Naive thymus-derived CD4-positive, alpha-beta T cell (primary cell): ENCODE data around the gene CLRN3. TPM values are rescaled to one million over a fixed set of nuclear protein-coding genes. Genes with fewer than 3 reads are reported as not detected.

Experiments used
- ATAC-seq: fragments of 150-1000 bp; cut with Tn5 transposase; 2 replicates; pipeline ENCODE4 v1.10.0; 2021; ENCODE audit warnings: mild to moderate bottlenecking, moderate library complexity
- CTCF ChIA-PET: fragments of 350-600 bp; sonication (Branson Sonifier 250); formaldehyde crosslinking; loops from one replicate; lab custom pipeline; 2021; ENCODE audit warnings: antibody characterized with exemption; lab: Charles Lee
- POLR2A ChIA-PET: fragments of 350-600 bp; sonication (Branson Sonifier 250); formaldehyde crosslinking; loops from one replicate; lab custom pipeline; 2021; ENCODE audit warnings: antibody characterized with exemption, inconsistent platforms; lab: Charles Lee
- DNase-seq, 9 donors: peaks; one replicate each; pipeline versions ENCODE4 v3.0.0 to v3.0.0-alpha.2; 2020 to 2022; ENCODE audit warnings: mixed read lengths in 1 of 9
- H3K27ac ChIP-seq: one replicate; pipeline ENCODE4 v1.7.0; 2013; ENCODE audit warnings: mild to moderate bottlenecking, low read depth, low read length, moderate library complexity
- H3K27me3 ChIP-seq, 2 donors: one replicate each; pipeline ENCODE4 v1.7.0; 2013; ENCODE audit warnings: low read length in 2 of 2, mild to moderate bottlenecking in 2 of 2, moderate library complexity in 2 of 2; ENCODE audit not compliant: control insufficient read depth in 2 of 2, insufficient read depth in 2 of 2
- H3K36me3 ChIP-seq, 3 experiments: 1 replicate in 2 of 3; 2 replicates in 1 of 3; pipeline ENCODE4 v1.7.0; 2013; ENCODE audit warnings: low read length in 3 of 3, mild to moderate bottlenecking in 3 of 3, moderate library complexity in 1 of 3; ENCODE audit not compliant: insufficient read depth in 3 of 3, control insufficient read depth in 2 of 3
- H3K4me1 ChIP-seq, 2 donors: one replicate each; pipeline ENCODE4 v1.7.0; 2013; ENCODE audit warnings: low read length in 2 of 2, mild to moderate bottlenecking in 2 of 2, moderate library complexity in 1 of 2; ENCODE audit not compliant: control insufficient read depth in 2 of 2, insufficient read depth in 2 of 2
- H3K4me3 ChIP-seq: 2 replicates; pipeline ENCODE4 v1.7.0; 2013; ENCODE audit warnings: mild to moderate bottlenecking, low read length
- H3K9me3 ChIP-seq, 3 experiments: 1 replicate in 2 of 3; 2 replicates in 1 of 3; pipeline ENCODE4 v1.7.0; 2013; ENCODE audit warnings: low read length in 3 of 3; ENCODE audit not compliant: control insufficient read depth in 2 of 3
- H3K27ac Mint-ChIP-seq, 9 donors: one replicate each; pipeline ENCODE4 v1.8.0; 2020 to 2022; ENCODE audit warnings: mixed read lengths in 9 of 9, mild to moderate bottlenecking in 8 of 9, moderate library complexity in 5 of 9, inconsistent platforms in 2 of 9
- H3K27me3 Mint-ChIP-seq, 5 donors: one replicate each; pipeline ENCODE4 v1.8.0; 2021 to 2022; ENCODE audit warnings: mixed read lengths in 5 of 5, mild to moderate bottlenecking in 1 of 5
- H3K36me3 Mint-ChIP-seq, 5 donors: one replicate each; pipeline ENCODE4 v1.8.0; 2020 to 2022; ENCODE audit warnings: mixed read lengths in 5 of 5, mild to moderate bottlenecking in 3 of 5, inconsistent platforms in 1 of 5
- H3K4me1 Mint-ChIP-seq, 7 donors: one replicate each; pipeline ENCODE4 v1.8.0; 2020 to 2022; ENCODE audit warnings: mixed read lengths in 7 of 7, mild to moderate bottlenecking in 3 of 7, inconsistent platforms in 1 of 7
- H3K4me3 Mint-ChIP-seq, 10 donors: one replicate each; pipeline ENCODE4 v1.8.0; 2020 to 2022; ENCODE audit warnings: mild to moderate bottlenecking in 10 of 10, mixed read lengths in 10 of 10, moderate library complexity in 6 of 10, inconsistent platforms in 2 of 10
- H3K9me3 Mint-ChIP-seq, 11 donors: one replicate each; pipeline ENCODE4 v1.8.0; 2020 to 2022; ENCODE audit warnings: mixed read lengths in 11 of 11, mild to moderate bottlenecking in 4 of 11, inconsistent platforms in 1 of 11, moderate library complexity in 1 of 11
- intact Hi-C, 2 donors: fragments of 100-400 bp; cut with micrococcal nuclease; formaldehyde crosslinking; loops; one replicate each; pipeline ENCODE4 v1.15.1; 2023
- polyA plus RNA-seq, 2 donors: library from polyadenylated mRNA; unstranded; fragments of 300-500 nt; fragmentation: Illumina TruSeq; gene quantifications; one replicate each; pipeline ENCODE4 v1.2.3, GENCODE V29; 2021
- total RNA-seq, 6 experiments: library from RNA in 5 of 6; stranded (reverse) in 5 of 6; gene quantifications; 1 replicate in 5 of 6; 2 replicates in 1 of 6; pipeline ENCODE4 v1.2.3 and lab custom pipeline; 2021 to 2026

The CLRN3 gene
- total and polyA plus RNA-seq, 7 experiments from 2014 or later = not detected

DNA sequence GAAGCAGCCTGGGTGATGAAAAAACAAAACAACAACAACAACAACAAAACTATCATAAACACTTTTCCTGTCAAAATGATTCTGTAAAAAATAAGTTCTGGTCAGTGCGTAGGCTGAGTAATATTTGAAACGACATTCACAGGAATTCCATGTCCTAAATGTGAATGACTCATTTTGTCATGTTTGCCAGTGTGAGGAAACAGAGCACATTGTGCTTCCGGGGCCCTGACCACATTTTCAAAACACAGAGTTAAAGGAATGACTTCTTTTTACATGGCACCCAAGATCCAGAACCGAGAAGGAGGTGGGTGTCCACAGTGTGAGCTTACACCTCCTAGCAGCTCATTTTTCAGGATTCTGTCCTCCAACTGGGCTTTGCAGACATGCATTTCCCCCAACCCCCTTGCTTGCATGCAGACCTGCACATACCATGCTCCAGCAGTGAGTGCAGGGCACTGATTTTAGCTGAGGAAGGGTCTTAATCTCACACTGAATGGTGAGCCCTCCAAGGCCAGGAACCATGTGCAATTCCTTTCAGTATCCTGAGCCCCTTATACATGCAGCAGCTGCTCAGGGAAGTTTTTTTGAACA is 3.0 kb downstream of the CLRN3 start:
- POLR2A ChIA-PET = no interaction called here
- H3K4me3 ChIP-seq = no peak overlapping the region
- no peaks in the 10 kb centered on the region for H3K36me3 ChIP-seq
- ATAC-seq (peak; percentile 61), DNase-seq (no peak)
- no peak overlapping the region for H3K27ac ChIP-seq
- Mint-ChIP-seq H3K27me3 (peaks cover 6 to 19% (median 8%) of the 10 kb centered on the region in 5 donors), H3K9me3 (no peaks in the 10 kb centered on the region), H3K4me1 (peaks cover 0 to 1% (median 0%) of the 10 kb centered on the region in 7 donors), H3K4me3 (no peak overlapping the region), H3K36me3 (no peaks in the 10 kb centered on the region), H3K27ac (no peak overlapping the region)
- intact Hi-C loops = no loop called here
- no peaks in the 10 kb centered on the region for H3K9me3 ChIP-seq
- H3K27me3 ChIP-seq = no peaks in the 10 kb centered on the region
- CTCF ChIA-PET = no interaction called here
- no peaks in the 10 kb centered on the region for H3K4me1 ChIP-seq

DNA sequence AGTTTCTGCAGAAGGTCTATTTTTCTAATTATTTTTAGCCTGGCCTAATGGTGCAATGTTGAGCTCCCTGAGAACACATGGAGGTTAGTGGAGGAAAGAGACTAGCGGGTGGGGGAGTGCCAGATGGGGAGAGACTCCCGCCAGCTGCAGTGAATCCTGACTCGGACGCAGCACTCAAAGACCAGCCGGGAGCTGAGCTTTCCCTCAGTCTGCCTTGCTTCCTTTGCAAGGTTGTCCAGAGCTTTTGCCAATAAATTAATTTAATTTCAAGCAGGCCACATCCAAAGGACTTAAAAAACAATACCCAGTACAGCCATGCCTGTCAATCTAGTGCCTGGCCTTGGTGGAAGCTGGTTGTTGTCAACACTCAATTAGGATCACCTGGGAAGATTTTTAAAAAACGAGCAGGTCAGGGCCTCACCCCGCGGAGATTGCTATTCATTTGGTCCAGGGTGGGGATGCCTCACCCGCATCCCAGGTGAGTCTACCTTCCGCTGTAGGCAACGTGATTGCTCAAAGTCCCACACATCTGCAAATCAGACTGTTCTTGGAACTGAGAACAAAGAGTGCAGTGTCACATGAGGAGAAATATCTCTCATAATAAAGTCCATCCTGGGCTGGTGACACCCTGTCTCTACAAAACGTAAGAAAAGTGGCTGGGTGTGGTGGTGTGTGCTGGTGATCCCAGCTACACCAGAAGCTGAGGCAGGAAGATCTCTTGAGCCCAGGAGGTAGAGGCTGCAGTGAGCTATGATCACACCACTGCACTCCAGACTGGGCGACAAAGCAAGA is 4.0 kb downstream of the CLRN3 start:
- peak overlapping the region in 1 of 9 donors; percentile 10 for H3K27ac Mint-ChIP-seq
- H3K36me3 Mint-ChIP-seq = no peaks in the 10 kb centered on the region
- H3K27me3 ChIP-seq = no peaks in the 10 kb centered on the region
- intact Hi-C loops = no loop called here
- no peaks in the 10 kb centered on the region for H3K4me1 Mint-ChIP-seq
- no peak overlapping the region for H3K27ac ChIP-seq
- H3K9me3 Mint-ChIP-seq = no peaks in the 10 kb centered on the region
- ATAC-seq (no peak), DNase-seq (no peak)
- no peak overlapping the region for H3K4me3 Mint-ChIP-seq
- CTCF ChIA-PET = no interaction called here
- H3K4me1 ChIP-seq = no peaks in the 10 kb centered on the region
- peaks cover under 1 to 13% (median 8%) of the 10 kb centered on the region in 5 donors for H3K27me3 Mint-ChIP-seq
- no peak overlapping the region for H3K4me3 ChIP-seq
- H3K9me3 ChIP-seq = no peaks in the 10 kb centered on the region
- POLR2A ChIA-PET = no interaction called here
- H3K36me3 ChIP-seq = no peaks in the 10 kb centered on the region

DNA sequence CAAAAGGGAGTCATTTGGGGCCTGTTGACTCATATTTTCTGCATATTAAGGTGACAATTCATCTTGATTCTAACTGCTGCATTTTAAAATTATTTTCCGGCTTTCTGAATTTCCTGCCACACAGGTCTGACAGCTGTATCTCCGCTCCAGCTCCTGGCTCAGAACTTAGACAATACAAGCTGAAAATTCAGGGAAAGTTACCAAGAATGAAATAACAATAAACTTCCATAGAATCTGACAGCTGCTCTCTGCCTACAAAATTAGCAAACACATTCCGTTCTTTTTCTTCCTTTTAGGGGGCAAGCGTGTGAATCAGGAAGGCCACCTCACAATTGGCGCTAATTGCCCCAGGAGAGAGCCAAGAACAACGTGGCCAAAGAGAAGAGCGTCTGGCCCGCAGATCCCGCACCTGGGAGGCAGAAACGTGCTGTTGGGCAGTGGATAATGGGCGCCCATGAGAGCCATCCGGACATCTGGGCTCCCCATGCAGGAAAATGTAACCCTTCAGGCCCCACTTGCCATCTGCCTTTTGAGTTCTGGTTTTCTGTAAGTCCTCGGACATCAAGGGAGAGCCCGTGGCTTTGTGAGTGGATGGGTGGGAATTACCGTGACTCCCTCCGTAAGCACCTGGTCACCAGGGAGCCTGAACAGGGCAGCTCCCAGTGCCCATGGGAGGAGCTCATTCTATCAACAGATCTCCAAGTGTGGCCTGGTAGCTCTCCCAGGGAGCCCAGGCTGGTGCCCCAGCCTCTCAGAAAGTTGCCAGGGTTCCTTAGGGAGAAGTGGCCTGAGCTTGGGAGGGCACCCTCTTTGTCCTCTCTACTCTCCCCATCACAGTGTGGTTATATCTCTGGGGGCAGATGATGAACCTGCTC is 5.0 kb downstream of the CLRN3 start:
- H3K27me3 ChIP-seq = no peaks in the 10 kb centered on the region
- H3K4me3 Mint-ChIP-seq = no peak overlapping the region
- intact Hi-C loops = no loop called here
- CTCF ChIA-PET = no interaction called here
- no peaks in the 10 kb centered on the region for H3K9me3 Mint-ChIP-seq
- no peak overlapping the region for H3K27ac Mint-ChIP-seq
- no peak for ATAC-seq
- no peak for DNase-seq
- no peaks in the 10 kb centered on the region for H3K4me1 ChIP-seq
- H3K4me3 ChIP-seq = no peak overlapping the region
- H3K4me1 Mint-ChIP-seq = peaks cover 0 to 4% (median 0%) of the 10 kb centered on the region in 7 donors
- POLR2A ChIA-PET = no interaction called here
- no peaks in the 10 kb centered on the region for H3K9me3 ChIP-seq
- H3K27ac ChIP-seq = no peak overlapping the region
- peaks cover 0 to 8% (median 6%) of the 10 kb centered on the region in 5 donors for H3K27me3 Mint-ChIP-seq
- no peaks in the 10 kb centered on the region for H3K36me3 Mint-ChIP-seq
- H3K36me3 ChIP-seq = no peaks in the 10 kb centered on the region

DNA sequence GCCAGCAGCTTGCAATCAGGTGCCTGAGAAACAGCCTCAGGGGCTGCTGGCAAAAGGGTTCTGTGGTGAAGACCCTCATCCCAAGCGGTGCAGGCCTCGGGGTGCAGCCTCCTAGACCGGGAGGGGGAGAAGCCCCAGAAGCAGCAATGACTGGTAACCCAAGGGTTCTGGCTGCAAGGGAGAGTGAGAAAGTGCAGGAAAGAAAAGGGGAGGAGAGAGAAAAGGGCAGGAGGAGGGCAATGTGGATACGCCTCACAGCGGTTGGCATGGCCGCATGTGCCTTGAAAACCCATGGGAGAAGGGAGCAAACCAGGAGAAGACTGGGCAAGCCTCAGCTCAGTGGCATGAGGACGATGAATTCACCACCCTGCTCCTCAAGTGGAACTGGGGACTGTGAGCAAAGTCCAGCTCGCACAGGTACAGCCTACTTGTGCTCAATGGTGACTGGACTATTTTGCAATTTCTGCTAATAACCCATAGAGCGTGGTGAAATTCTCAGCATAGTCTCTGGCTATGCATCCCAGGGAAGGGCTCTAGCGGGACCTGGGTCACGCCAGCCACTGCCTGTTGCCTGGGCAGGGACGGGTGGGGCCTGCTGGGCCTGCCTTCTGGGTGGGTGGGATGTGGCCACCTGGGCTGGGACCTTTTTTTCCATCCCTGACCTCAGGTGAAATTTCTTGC is 6.2 kb downstream of the CLRN3 start:
- intact Hi-C loops = no loop called here
- no peak overlapping the region for H3K27ac ChIP-seq
- no peaks in the 10 kb centered on the region for H3K9me3 Mint-ChIP-seq
- no peaks in the 10 kb centered on the region for H3K9me3 ChIP-seq
- H3K4me3 Mint-ChIP-seq = no peak overlapping the region
- H3K4me1 ChIP-seq = no peaks in the 10 kb centered on the region
- ChIA-PET POLR2A (no interaction called here), CTCF (no interaction called here)
- H3K4me3 ChIP-seq = no peak overlapping the region
- H3K27me3 ChIP-seq = no peaks in the 10 kb centered on the region
- H3K4me1 Mint-ChIP-seq = peaks cover 0 to 14% (median 3%) of the 10 kb centered on the region in 7 donors
- no peaks in the 10 kb centered on the region for H3K36me3 Mint-ChIP-seq
- ATAC-seq = no peak
- no peaks in the 10 kb centered on the region for H3K36me3 ChIP-seq
- peaks cover 0 to 8% (median 3%) of the 10 kb centered on the region in 5 donors for H3K27me3 Mint-ChIP-seq
- H3K27ac Mint-ChIP-seq = no peak overlapping the region
- DNase-seq = no peak

DNA sequence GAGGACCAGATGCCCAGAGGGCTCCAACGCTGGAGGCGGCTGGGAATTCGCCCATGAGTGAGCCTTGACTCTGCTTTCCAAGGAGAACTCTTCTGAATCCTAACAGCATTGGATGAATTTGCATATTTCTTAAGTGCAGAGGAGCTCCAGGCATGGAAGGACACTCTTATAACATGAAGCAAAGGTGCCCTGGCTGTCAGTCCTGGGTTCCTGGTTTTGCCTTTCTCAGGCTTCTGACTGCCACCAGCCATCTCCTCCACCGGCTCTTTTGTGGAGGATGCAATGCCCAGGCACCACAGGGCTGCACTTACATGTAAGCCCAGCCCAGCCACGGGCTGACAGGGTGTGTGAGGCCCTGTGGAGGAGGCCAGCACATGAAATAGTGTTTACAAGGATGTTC is 8.2 kb downstream of the CLRN3 start:
- H3K27ac ChIP-seq = no peak overlapping the region
- peaks cover 0 to 27% (median 5%) of the 10 kb centered on the region in 7 donors for H3K4me1 Mint-ChIP-seq
- H3K36me3 Mint-ChIP-seq = no peaks in the 10 kb centered on the region
- no peaks in the 10 kb centered on the region for H3K27me3 ChIP-seq
- intact Hi-C loops = no loop called here
- peaks cover 0 to 4% of the 10 kb centered on the region in 2 donors for H3K4me1 ChIP-seq
- DNase-seq = no peak
- H3K27ac Mint-ChIP-seq = no peak overlapping the region
- ChIA-PET POLR2A (no interaction called here), CTCF (no interaction called here)
- no peaks in the 10 kb centered on the region for H3K9me3 ChIP-seq
- H3K9me3 Mint-ChIP-seq = no peaks in the 10 kb centered on the region
- no peak overlapping the region for H3K4me3 Mint-ChIP-seq
- no peaks in the 10 kb centered on the region for H3K36me3 ChIP-seq
- peaks cover 0 to 8% (median 3%) of the 10 kb centered on the region in 5 donors for H3K27me3 Mint-ChIP-seq
- H3K4me3 ChIP-seq = no peak overlapping the region
- no peak for ATAC-seq

DNA sequence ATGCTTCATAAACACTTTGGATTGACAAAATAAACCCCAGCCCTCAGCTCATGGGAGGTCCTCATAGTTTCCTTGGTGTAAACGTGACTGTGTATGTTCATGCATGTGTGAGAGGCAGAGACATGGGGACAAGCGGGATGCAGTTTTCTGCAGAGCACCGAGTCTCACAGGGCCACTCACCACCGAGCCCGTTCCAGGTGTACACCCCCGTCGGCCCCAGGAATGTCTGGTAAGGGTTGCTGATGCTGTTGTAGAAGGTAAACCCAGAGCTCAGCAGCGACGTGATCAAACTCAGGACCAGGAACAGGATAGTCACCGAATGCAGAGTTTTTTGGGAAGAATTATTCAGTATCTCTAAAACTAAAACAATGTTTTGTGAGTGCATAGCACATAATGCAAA is 9.2 kb downstream of the CLRN3 start:
- no peak for DNase-seq
- Mint-ChIP-seq H3K4me1 (peaks cover 0 to 33% (median 5%) of the 10 kb centered on the region in 7 donors), H3K36me3 (no peaks in the 10 kb centered on the region), H3K9me3 (no peaks in the 10 kb centered on the region), H3K4me3 (no peak overlapping the region), H3K27me3 (peaks cover 0 to 4% (median 3%) of the 10 kb centered on the region in 5 donors), H3K27ac (no peak overlapping the region)
- no peak for ATAC-seq
- H3K9me3 ChIP-seq = no peaks in the 10 kb centered on the region
- CTCF ChIA-PET = no interaction called here
- intact Hi-C loops = no loop called here
- POLR2A ChIA-PET = no interaction called here
- no peak overlapping the region for H3K27ac ChIP-seq
- peaks cover 0 to 4% of the 10 kb centered on the region in 2 donors for H3K4me1 ChIP-seq
- H3K4me3 ChIP-seq = no peak overlapping the region
- no peaks in the 10 kb centered on the region for H3K27me3 ChIP-seq
- H3K36me3 ChIP-seq = no peaks in the 10 kb centered on the region
